ENCODE data around the gene INTS7. TPM values are rescaled to one million over a fixed set of nuclear protein-coding genes. Genes with fewer than 3 reads are reported as not detected.
"Not testable (repeated sequence)": the region's sequence is repeated elsewhere in the genome, so short reads cannot be mapped to it uniquely, and the experiment has no call there.

INTS7 gene
- total RNA-seq, 1 experiment from 2014 or later = 21.7 TPM

DNA sequence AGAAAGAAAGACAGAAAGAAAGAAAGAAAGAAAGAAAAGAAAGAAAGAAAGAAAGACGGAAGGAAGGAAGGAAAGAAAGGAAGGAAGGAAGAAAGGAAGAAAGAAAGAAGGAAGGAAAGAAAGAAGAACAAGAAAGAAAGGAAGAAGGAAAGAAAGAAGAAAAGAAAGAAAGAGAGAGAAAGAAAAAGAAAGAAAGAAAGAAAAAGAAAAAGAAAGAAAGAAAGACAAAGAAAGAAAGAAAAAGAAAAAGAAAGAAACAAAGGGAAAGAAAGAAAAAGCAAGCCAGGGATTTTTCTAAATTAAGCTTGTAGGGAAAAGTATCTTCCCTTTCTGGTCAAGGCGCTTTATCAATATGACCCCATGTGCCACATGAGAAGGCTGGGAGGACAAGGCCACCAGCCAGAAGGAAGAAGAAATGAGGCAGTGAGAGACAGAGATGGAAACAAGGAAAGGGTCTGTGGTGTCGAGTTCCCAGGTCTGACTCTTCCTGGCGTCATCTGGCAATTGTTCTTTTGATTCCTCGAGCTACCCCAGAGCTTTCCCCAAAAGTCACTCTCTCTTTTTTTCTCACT lies 116.4 kb downstream of the INTS7 start:
- no peaks in the 10 kb centered on the region for H4K20me1 ChIP-seq (ENCODE audit: insufficient read depth)
- H3K4me1 ChIP-seq (ENCODE audit: control insufficient read depth in 1 of 2, insufficient read depth in 2 of 2, low read length in 2 of 2) = peaks cover 0 to 12% of the 10 kb centered on the region in 2 experiments; a peak in 2 of 4 replicates
- H3K9me2 ChIP-seq (ENCODE audit: insufficient read depth) = 0 out of 2 replicates have a peak, but pooled peaks cover 2% of the 10 kb centered on the region
- H3K9me3 ChIP-seq (ENCODE audit: control insufficient read depth in 1 of 2, insufficient read depth in 1 of 2, low read depth in 1 of 2, low read length in 2 of 2) = no peaks in the 10 kb centered on the region
- no peak for ATAC-seq
- no peak overlapping the region for H3K9ac ChIP-seq (ENCODE audit: low read length)
- RAD21 ChIA-PET (ENCODE audit: low non-redundant PET in 1 of 2, low total read pairs in 2 of 2, uncharacterized antibody in 2 of 2, unreplicated experiment in 2 of 2) = no interaction called here
- H3K4me2 ChIP-seq (ENCODE audit: low read length) = no peak overlapping the region
- H2AFZ ChIP-seq (ENCODE audit: low read depth, low read length, poor library complexity, severe bottlenecking) = no peak overlapping the region
- no TSS peak for BruUV-seq (replicated peaks)
- no peaks in the 10 kb centered on the region for H3K36me3 ChIP-seq (ENCODE audit: control insufficient read depth in 1 of 2, insufficient read depth in 2 of 2, low read length in 2 of 2)
- POLR2A ChIA-PET = no interaction called here
- no peak overlapping the region for H3K4me3 ChIP-seq (replicated peaks in 1 of 2; ENCODE audit: low read depth in 1 of 2, low read length in 2 of 2)
- DNase-seq (ENCODE audit: low read depth, low spot score) = no peak
- no peak overlapping the region for H3K27ac ChIP-seq (ENCODE audit: low read depth, low read length)
- TF ChIP-seq, protein P1, sequence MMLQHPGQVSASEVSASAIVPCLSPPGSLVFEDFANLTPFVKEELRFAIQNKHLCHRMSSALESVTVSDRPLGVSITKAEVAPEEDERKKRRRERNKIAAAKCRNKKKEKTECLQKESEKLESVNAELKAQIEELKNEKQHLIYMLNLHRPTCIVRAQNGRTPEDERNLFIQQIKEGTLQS (IDR thresholded peaks at IDR 0.05) = no peak
- TF ChIP-seq FOSL1 (IDR thresholded peaks at IDR 0.05; ENCODE audit: low read depth) (no peak), EZH2phosphoT487 (IDR thresholded peaks at IDR 0.05; ENCODE audit: borderline replicate concordance) (no peak), CTCF (IDR thresholded peaks at IDR 0.05 in 2 of 3, conservative IDR thresholded peaks at IDR 0.05 in 1 of 3; ENCODE audit: borderline replicate concordance in 1 of 3, insufficient read depth in 1 of 3, low read depth in 2 of 3, low read length in 2 of 3) (no peak), SP1 (IDR thresholded peaks at IDR 0.05; ENCODE audit: low read depth) (no peak), EGR1 (IDR thresholded peaks at IDR 0.05; ENCODE audit: low read depth) (no peak), ELF1 (IDR thresholded peaks at IDR 0.05; ENCODE audit: borderline replicate concordance, low read depth) (no peak)
- TF ChIP-seq, protein P2, sequence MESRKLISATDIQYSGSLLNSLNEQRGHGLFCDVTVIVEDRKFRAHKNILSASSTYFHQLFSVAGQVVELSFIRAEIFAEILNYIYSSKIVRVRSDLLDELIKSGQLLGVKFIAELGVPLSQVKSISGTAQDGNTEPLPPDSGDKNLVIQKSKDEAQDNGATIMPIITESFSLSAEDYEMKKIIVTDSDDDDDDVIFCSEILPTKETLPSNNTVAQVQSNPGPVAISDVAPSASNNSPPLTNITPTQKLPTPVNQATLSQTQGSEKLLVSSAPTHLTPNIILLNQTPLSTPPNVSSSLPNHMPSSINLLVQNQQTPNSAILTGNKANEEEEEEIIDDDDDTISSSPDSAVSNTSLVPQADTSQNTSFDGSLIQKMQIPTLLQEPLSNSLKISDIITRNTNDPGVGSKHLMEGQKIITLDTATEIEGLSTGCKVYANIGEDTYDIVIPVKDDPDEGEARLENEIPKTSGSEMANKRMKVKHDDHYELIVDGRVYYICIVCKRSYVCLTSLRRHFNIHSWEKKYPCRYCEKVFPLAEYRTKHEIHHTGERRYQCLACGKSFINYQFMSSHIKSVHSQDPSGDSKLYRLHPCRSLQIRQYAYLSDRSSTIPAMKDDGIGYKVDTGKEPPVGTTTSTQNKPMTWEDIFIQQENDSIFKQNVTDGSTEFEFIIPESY (IDR thresholded peaks at IDR 0.05; ENCODE audit: extremely low read depth, insufficient replicate concordance, low read length) = no peak
- H3K27me3 ChIP-seq (ENCODE audit: insufficient read depth, low read length) = no peaks in the 10 kb centered on the region
- no peaks in the 10 kb centered on the region for H3K79me2 ChIP-seq (ENCODE audit: insufficient read depth, low read length)
- intact Hi-C loops (cut with micrococcal nuclease) = no loop called here
- CTCF ChIA-PET = no interaction called here

DNA sequence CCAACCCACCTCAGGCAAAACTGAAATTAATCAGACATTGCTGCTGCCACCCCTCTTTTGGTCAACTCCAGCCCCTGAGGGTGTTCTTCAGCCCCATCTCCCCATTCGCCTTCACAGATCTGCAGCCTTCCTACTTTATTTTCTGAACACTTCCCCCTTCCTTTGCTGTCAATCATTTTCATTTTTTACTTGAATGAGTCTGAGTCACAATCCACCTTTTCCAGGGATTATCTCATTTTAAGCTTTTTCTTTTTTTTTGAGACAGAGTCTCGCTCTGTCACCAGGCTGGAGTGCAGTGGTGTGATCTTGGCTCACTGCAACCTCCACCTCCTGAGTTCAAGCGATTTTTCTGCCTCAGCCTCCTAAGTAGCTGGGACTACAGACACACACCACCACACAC lies 118.9 kb downstream of the INTS7 start:
- BruUV-seq (replicated peaks); H3K4me2 ChIP-seq (ENCODE audit: low read length); H3K9ac ChIP-seq (ENCODE audit: low read length); H3K79me2 ChIP-seq (ENCODE audit: insufficient read depth, low read length); CTCF ChIA-PET; H3K9me2 ChIP-seq (ENCODE audit: insufficient read depth); H4K20me1 ChIP-seq (ENCODE audit: insufficient read depth); POLR2A ChIA-PET; H3K27me3 ChIP-seq (ENCODE audit: insufficient read depth, low read length); H3K27ac ChIP-seq (ENCODE audit: low read depth, low read length); intact Hi-C loops (cut with micrococcal nuclease); H3K9me3 ChIP-seq (ENCODE audit: control insufficient read depth in 1 of 2, insufficient read depth in 1 of 2, low read depth in 1 of 2, low read length in 2 of 2); ATAC-seq; DNase-seq (ENCODE audit: low read depth, low spot score); H3K4me3 ChIP-seq (replicated peaks in 1 of 2; ENCODE audit: low read depth in 1 of 2, low read length in 2 of 2); H3K36me3 ChIP-seq (ENCODE audit: control insufficient read depth in 1 of 2, insufficient read depth in 2 of 2, low read length in 2 of 2); RAD21 ChIA-PET (ENCODE audit: low non-redundant PET in 1 of 2, low total read pairs in 2 of 2, uncharacterized antibody in 2 of 2, unreplicated experiment in 2 of 2); H2AFZ ChIP-seq (ENCODE audit: low read depth, low read length, poor library complexity, severe bottlenecking): not testable (repeated sequence)
- peaks cover 10 to 19% of the 10 kb centered on the region in 2 experiments; a peak in 3 of 4 replicates for H3K4me1 ChIP-seq (ENCODE audit: control insufficient read depth in 1 of 2, insufficient read depth in 2 of 2, low read length in 2 of 2)
